Smooth muscle cell (in vitro differentiated cells): ENCODE results near the gene MKLN1. TPM values are rescaled to one million over a fixed set of nuclear protein-coding genes. Genes with fewer than 3 reads are reported as not detected.
"Not testable (repeated sequence)": the region's sequence is repeated elsewhere in the genome, so short reads cannot be mapped to it uniquely, and the experiment has no call there.

Experiments used
- DNase-seq: peaks from one replicate; lab custom pipeline; 2025; ENCODE audit not compliant: unreplicated experiment; lab: John Stamatoyannopoulos, UW
- H2AFZ ChIP-seq: fragments of 200-600 bp; sonication (generic); 2 replicates; pipeline ENCODE4 v1.6.0; 2016; ENCODE audit warnings: antibody characterized with exemption, low read depth, mild to moderate bottlenecking
- H3F3A ChIP-seq: fragments of 200-600 bp; sonication (generic); 2 replicates; pipeline ENCODE4 v1.6.0; 2017; ENCODE audit warnings: antibody characterized with exemption, low read depth
- H3K27ac ChIP-seq: fragments of 200-600 bp; sonication (generic); 2 replicates; pipeline ENCODE4 v1.5.1; 2016; ENCODE audit warnings: low read depth, mild to moderate bottlenecking
- H3K27me3 ChIP-seq: fragments of 200-600 bp; sonication (generic); 2 replicates; pipeline ENCODE4 v1.6.1; 2016; ENCODE audit warnings: low read depth, mild to moderate bottlenecking
- H3K36me3 ChIP-seq: fragments of 200-600 bp; sonication (generic); 2 replicates; pipeline ENCODE4 v1.5.1; 2016; ENCODE audit warnings: low read depth
- H3K4me1 ChIP-seq: fragments of 200-600 bp; sonication (generic); 2 replicates; pipeline ENCODE4 v1.5.1; 2016; ENCODE audit warnings: low read depth
- H3K4me2 ChIP-seq: fragments of 200-600 bp; sonication (generic); 2 replicates; pipeline ENCODE4 v1.6.0; 2016; ENCODE audit warnings: mild to moderate bottlenecking
- H3K4me3 ChIP-seq: fragments of 200-600 bp; sonication (generic); 2 replicates; pipeline ENCODE4 v1.5.1; 2016; ENCODE audit warnings: mild to moderate bottlenecking
- H3K79me2 ChIP-seq: fragments of 200-600 bp; sonication (generic); 2 replicates; pipeline ENCODE4 v1.6.0; 2016; ENCODE audit warnings: low read depth, mild to moderate bottlenecking
- H3K9ac ChIP-seq: fragments of 200-600 bp; sonication (generic); 2 replicates; pipeline ENCODE4 v1.6.0; 2016; ENCODE audit warnings: low read depth
- H3K9me3 ChIP-seq: fragments of 200-600 bp; sonication (generic); replicated peaks from 2 replicates; pipeline ENCODE4 v1.5.1; 2016; ENCODE audit warnings: low read depth
- H4K20me1 ChIP-seq: fragments of 200-600 bp; sonication (generic); 2 replicates; pipeline ENCODE4 v1.6.0; 2016; ENCODE audit warnings: low read depth
- CTCF ChIP-seq: fragments of 200-600 bp; sonication (generic); IDR thresholded peaks from 2 replicates; pipeline ENCODE4 v1.5.1; 2017; ENCODE audit warnings: borderline replicate concordance, mild to moderate bottlenecking, antibody characterized with exemption; ENCODE audit not compliant: insufficient read depth, poor library complexity, severe bottlenecking
- WGBS: methylation state at CpG from one replicate; pipeline ENCODE4 v1.1.7; 2016; ENCODE audit warnings: low lambda C conversion rate; 5-methylcytosine and 5-hydroxymethylcytosine counted together
- polyA plus RNA-seq: library from polyadenylated mRNA; unstranded; fragments of >200 nt; fragmentation: Nextera tagmentation; extraction: Ambion mirVana; gene quantifications from 2 replicates; pipeline ENCODE4 v1.2.1, GENCODE V29; 2016
- total RNA-seq: library from RNA; depleted of rRNA; stranded (reverse); fragments of >200 nt; gene quantifications from 2 replicates; pipeline ENCODE4 v1.2.3, GENCODE V29; 2014

Gene MKLN1
- total and polyA plus RNA-seq, 2 experiments from 2014 or later = 26.3 to 45.3 TPM

- no peaks in the 10 kb centered on the region for H3K79me2 ChIP-seq
- no peaks in the 10 kb centered on the region for H4K20me1 ChIP-seq
Observed at GRCh38 chr7:131511774-131512535, 184.3 kb downstream of the MKLN1 start.

GRCh38 chr7:131513245-131514061 lies 185.8 kb downstream of the MKLN1 start:
- H3K4me2 ChIP-seq = peak overlapping the region; percentile 63
- H3K4me3 ChIP-seq = no peak overlapping the region
- H3K27ac ChIP-seq = no peak overlapping the region
- WGBS = 36% methylated on average over 11 of the region's 11 CpGs
- H3K4me1 ChIP-seq = peaks cover 4% of the 10 kb centered on the region
- no peak overlapping the region for H2AFZ ChIP-seq
- no peak overlapping the region for H3K9ac ChIP-seq
- no peaks in the 10 kb centered on the region for H3K27me3 ChIP-seq
- H3K79me2 ChIP-seq = no peaks in the 10 kb centered on the region
- H3K36me3 ChIP-seq = no peaks in the 10 kb centered on the region
- no peaks in the 10 kb centered on the region for H3F3A ChIP-seq
- no peaks in the 10 kb centered on the region for H4K20me1 ChIP-seq
- peak; percentile 94 for TF ChIP-seq CTCF
- no peaks in the 10 kb centered on the region for H3K9me3 ChIP-seq
- peak; percentile 36 for DNase-seq

More at GRCh38 chr7:131511774-131512535, 184.3 kb downstream of the MKLN1 start:
- Histone ChIP-seq H3K9ac (no peak overlapping the region), H3K4me1 (peaks cover 4% of the 10 kb centered on the region), H3K4me2 (no peak overlapping the region), H2AFZ (no peak overlapping the region), H3K36me3 (no peaks in the 10 kb centered on the region), H3K9me3 (no peaks in the 10 kb centered on the region), H3K27me3 (no peaks in the 10 kb centered on the region), H3F3A (no peaks in the 10 kb centered on the region), H3K27ac (no peak overlapping the region), H3K4me3 (no peak overlapping the region)
- DNase-seq = no peak
- WGBS = 93% methylated on average over 13 of the region's 15 CpGs
- no peak for TF ChIP-seq CTCF

GRCh38 chr7:131515471-131515870 lies 187.8 kb downstream of the MKLN1 start:
- not testable (repeated sequence) for H3K4me1 ChIP-seq, H3K79me2 ChIP-seq, H3K4me3 ChIP-seq, H3K4me2 ChIP-seq, H4K20me1 ChIP-seq, H3K9ac ChIP-seq, H2AFZ ChIP-seq, H3F3A ChIP-seq, H3K36me3 ChIP-seq, H3K27ac ChIP-seq, H3K9me3 ChIP-seq, DNase-seq, H3K27me3 ChIP-seq
- WGBS = 93% methylated on average over 7 of the region's 7 CpGs

- Histone ChIP-seq H2AFZ (no peak overlapping the region), H3K4me1 (peaks cover 4% of the 10 kb centered on the region), H3K4me2 (no peak overlapping the region), H3K9me3 (no peaks in the 10 kb centered on the region), H3K79me2 (no peaks in the 10 kb centered on the region), H3K36me3 (no peaks in the 10 kb centered on the region), H3K27ac (no peak overlapping the region), H3K9ac (no peak overlapping the region), H4K20me1 (no peaks in the 10 kb centered on the region), H3K4me3 (no peak overlapping the region), H3K27me3 (no peaks in the 10 kb centered on the region), H3F3A (no peaks in the 10 kb centered on the region)
- DNase-seq = no peak
- WGBS = 91% methylated on average over 19 of the region's 19 CpGs
- no peak for TF ChIP-seq CTCF
Observed at GRCh38 chr7:131517218-131517923, 189.7 kb downstream of the MKLN1 start.
